HG02852 (cell line): Measurements from ENCODE around the gene DHCR7.
"Not testable (repeated sequence)": the region's sequence is repeated elsewhere in the genome, so short reads cannot be mapped to it uniquely, and the experiment has no call there.

Experiments used
- ATAC-seq: cut with Tn5 transposase; IDR thresholded peaks from one replicate; pipeline ENCODE4 v1.9.1; 2021; ENCODE audit warnings: mild to moderate bottlenecking, moderate library complexity; ENCODE audit not compliant: unreplicated experiment

DHCR7 gene

GRCh38 chr11:71442123-71442522 is 6.1 kb downstream of the DHCR7 start:
- ATAC-seq, result no peak

- ATAC-seq, result no peak
These were observed 6.9 kb downstream of the DHCR7 start for GRCh38 chr11:71441251-71441650.

DNA sequence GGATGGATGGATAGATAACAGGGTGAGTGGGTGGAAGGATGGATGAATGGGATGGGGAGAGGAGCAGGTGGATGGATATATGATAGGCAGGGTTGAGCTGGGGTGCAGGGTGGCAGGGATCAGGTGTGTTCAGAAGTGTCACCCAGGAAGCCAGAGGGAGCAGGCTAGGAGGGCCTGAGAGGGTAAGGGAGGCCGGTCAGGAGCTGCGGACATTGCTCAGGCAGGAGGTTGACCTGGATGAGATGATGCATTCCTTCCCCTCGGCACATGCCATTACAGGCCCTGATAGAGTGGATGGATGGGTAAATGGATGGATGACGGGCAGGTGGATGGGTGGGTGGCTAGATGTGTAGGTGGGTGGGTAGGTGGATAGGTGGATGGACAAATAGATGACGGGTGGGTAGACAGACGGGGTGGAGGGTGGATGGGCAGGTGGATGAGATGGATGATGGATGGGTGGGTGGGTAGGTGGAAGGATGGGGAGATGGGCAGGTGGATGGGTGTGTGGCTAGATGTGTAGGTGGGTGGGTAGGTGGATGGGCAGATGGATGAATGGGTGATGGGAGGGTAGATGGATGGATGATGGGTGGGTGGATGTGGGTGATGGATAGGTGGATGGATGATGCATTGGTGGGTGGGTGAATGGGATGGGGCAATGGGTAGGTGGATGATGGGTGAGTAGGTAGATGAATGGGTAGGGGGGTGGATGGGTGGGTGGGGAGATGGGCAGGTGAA is 8.0 kb downstream of the DHCR7 start:
- ATAC-seq, result no peak

DNA sequence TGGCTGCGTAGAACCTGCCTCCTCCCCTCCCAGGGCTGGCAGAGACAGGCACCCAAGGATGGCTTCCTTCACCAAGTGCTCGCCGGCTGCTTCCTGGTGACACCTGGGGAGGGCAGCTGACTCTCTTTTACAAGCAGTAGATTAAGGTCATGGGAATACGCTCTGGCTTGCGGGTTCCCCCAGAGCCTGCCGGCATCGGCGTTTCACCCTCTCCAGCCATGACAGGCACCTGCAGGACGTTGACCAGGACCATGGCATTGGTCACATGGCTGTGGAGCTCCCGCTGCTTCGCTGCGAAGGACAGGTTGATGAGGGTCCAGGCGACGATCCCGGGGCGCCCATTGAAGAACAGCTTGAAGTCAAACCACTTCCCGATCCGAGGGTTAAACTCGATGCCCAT is 9.5 kb downstream of the DHCR7 start:
- no peak for ATAC-seq

GRCh38 chr11:71437879-71438278 is 10.3 kb downstream of the DHCR7 start:
- no peak for ATAC-seq

GRCh38 chr11:71437399-71437798 is 10.8 kb downstream of the DHCR7 start:
- ATAC-seq, result no peak

- no peak for ATAC-seq
These were observed 11.3 kb downstream of the DHCR7 start for GRCh38 chr11:71436861-71437260.

- no peak for ATAC-seq
These were observed 12.8 kb downstream of the DHCR7 start for GRCh38 chr11:71435278-71435951.

DNA sequence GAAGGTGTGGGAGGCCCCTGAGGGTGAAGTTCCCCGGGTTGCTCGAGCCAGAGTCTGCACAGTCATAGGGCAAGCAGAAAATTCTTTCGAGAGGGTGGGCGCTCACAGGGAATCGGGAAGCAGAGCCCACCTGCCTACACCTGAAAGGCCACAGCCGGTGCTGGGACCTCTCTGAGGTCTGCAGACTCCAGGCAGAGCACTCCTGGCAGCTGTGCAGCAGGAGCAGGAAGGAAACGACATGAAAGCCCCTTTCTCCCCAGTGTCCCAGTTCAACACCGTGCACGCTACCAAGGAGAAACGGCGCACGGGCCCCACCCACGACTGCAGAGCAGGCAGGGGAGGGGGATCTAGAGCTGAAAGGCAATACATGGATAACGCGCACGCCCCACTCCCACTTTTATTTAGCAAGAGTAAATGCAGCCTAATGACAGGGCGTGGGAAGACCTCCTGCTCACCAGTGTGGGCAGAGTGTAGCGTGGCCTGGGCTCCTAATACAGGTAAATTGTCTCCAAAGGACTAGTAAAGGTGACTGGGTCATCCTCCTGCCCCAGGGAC is 13.5 kb downstream of the DHCR7 start:
- ATAC-seq, result no peak

DNA sequence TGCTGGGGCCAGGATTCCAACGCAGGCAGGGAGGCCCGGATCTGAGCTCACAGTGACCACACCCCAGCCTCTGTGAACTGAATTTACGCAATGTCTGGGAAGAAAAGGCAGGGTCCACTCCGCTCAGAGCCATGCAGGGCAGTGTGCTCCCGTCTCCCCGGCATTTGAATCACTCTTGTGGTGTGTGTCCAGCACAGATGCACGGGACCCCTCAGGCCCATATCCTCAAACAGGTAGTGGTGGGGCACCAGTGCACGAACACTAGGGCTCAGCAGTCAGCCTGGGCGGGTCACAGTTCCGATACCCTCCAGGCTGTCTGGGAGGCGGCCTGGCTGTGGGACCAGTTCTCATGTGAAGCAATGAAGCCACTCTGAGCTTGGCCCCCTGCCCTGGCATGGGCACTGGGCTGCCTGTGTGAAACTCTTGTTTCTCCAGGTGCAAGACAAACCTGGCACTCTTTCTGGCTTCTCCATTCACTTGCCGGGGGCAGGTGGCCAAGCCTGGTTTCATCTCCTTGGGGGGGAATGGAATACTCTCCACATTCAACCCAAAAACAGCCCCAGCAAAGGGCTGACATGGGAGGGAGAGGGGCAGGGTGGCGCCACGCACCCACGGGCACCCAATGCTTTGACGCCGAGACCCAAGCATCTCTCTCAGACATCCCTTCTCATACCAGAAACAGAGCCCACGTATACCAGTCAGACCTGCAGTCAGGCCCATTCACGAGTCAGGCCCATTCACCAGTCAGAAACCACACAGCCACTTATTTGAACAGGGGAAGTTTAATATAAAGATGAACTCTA is 14.3 kb downstream of the DHCR7 start:
- no peak for ATAC-seq

DNA sequence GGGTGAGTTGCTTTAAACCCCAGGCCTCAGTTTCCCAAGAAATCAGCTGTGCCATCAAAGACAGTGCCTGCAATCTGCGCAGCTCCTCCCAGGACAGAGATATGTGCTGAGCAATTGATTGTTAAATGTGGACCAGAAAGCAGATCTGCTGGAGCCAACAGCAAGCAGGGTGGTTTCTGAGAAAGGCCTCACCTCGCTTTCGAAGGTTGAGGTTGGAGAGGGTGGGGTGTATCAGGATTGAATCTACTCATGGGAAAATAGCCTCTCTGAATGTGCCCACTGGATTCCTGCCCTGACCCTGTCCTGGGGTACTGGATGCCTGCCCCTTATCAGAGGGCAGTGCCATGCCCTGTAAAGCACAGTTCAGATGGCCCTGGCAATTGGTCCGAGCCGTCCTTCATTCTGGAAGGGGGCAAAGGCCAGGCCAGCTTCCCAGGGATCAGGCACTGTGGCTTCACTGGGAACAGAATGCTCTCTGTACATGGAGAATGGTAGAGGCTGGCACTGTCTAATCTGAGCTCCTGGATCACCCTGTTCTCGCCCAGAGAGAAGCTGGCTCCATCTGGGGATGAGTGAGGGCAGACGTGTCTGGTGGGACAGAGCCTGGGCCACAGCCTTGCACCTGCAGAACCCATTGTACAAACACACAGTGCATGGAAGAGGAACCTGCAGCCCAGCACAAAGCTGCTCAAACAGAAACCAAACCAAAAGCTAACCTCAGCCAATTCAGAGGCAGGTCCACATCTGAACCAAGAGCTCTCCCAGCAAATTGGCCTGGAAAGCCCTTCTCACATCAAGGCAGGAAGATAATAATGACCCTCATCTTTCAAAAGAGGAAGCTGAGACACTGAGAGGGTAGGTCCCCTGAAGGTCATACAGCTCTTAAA is 15.2 kb downstream of the DHCR7 start:
- ATAC-seq, result no peak

GRCh38 chr11:71431271-71431670 is 16.9 kb downstream of the DHCR7 start:
- ATAC-seq, result no peak

- no peak for ATAC-seq
These were observed 18.0 kb downstream of the DHCR7 start for GRCh38 chr11:71430166-71430565.

- ATAC-seq, result no peak
These were observed 18.5 kb downstream of the DHCR7 start for GRCh38 chr11:71429701-71430100.

- ATAC-seq, result no peak
These were observed 19.2 kb downstream of the DHCR7 start for GRCh38 chr11:71428861-71429435.

- ATAC-seq, result no peak
These were observed 21.8 kb downstream of the DHCR7 start for GRCh38 chr11:71426413-71426812.

DNA sequence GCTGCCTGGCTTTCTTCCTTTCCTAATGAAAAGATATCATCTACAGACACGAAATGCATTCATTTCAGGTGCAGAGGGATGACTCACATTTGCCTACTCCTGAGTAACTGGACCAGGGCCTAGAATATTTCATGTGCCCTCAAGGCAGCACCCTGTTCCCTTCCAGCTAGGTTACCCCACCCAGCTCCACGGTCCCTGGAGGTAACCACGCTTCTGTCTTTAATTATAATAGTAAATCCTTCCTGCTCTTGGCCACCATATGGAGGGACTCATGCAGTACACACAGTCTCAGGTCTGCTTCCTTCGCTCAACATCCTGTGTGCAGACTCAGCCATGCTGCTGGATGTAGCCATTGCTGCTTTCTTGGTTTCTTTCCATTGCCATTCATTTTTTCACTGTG is 22.3 kb downstream of the DHCR7 start:
- no peak for ATAC-seq

- no peak for ATAC-seq
These were observed 22.8 kb downstream of the DHCR7 start for GRCh38 chr11:71425409-71425808.

DNA sequence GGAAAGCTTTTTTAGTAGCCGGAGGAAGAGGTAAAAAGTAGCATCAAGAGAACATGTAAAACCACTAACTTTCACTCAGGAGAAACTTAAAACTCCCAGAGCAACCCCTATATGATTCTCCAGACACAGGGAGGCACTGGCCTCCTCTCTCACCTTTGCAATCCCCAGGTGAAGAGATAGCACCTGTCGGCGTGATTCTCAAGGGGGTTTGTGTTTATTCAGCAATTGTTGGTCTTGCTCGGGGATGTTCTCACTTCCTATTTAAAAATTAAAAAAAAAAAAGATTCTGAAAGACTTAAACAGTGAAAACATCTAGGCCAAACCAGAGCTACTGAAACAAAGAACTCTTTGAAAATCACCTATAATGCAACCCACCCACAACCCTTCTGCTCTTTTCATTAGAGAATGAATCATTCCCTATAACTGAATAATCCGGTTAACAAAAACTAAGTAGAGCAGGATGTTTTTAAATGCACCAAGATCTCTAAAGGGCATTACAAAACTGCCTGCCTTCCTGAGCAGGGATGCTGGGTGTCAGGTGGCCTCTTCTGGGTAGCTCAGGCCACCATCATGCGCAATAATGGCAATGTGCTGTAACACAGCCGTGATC is 24.9 kb downstream of the DHCR7 start:
- no peak for ATAC-seq

GRCh38 chr11:71422318-71422717 is 25.9 kb downstream of the DHCR7 start:
- ATAC-seq, result not testable (repeated sequence)
